ENCODE results near the gene NAGPA. TPM values are rescaled to one million over a fixed set of nuclear protein-coding genes. Genes with fewer than 3 reads are reported as not detected.
"Not testable (repeated sequence)": the region's sequence is repeated elsewhere in the genome, so short reads cannot be mapped to it uniquely, and the experiment has no call there.

Gene NAGPA
- total and polyA plus RNA-seq, 2 of the 13 experiments (the other 11 are each of a cell fraction or from before 2014, with no cell fraction given): 27.1 to 60.3 TPM

- H3K79me2 ChIP-seq (ENCODE audit: insufficient read depth, low read length); in situ Hi-C loops (cut with HindIII; ENCODE audit: extremely low pct_ligation_motif_present, low pct_unique_long_range_greater_than_20kb); CTCF ChIA-PET (ENCODE audit: low intra/inter-chr PET ratio, low total read pairs); ATAC-seq; DNase-seq (ENCODE audit: low spot score); H2AFZ ChIP-seq (ENCODE audit: low read length); H3K27me3 ChIP-seq (ENCODE audit: control insufficient read depth in 1 of 2, insufficient read depth in 2 of 2, low read length in 2 of 2); POLR2A ChIA-PET; FAIRE-seq; H3K27ac ChIP-seq (ENCODE audit: extremely low read length, insufficient read depth, low read length); BruUV-seq (replicated peaks); H3K9me3 ChIP-seq (ENCODE audit: low read length); H4K20me1 ChIP-seq (ENCODE audit: insufficient read depth, low read length); H3K9ac ChIP-seq (ENCODE audit: insufficient read depth, low read depth, low read length); H3K4me1 ChIP-seq (ENCODE audit: insufficient read depth, low read length); H3K4me3 ChIP-seq (replicated peaks in 1 of 3; ENCODE audit: insufficient read depth in 1 of 3, low read depth in 2 of 3, low read length in 3 of 3); H3K4me2 ChIP-seq (ENCODE audit: low read depth, low read length); intact Hi-C loops (cut with micrococcal nuclease; ENCODE audit: unreplicated experiment): not testable (repeated sequence)
- 95% methylated on average over 12 of the region's 12 CpGs for WGBS (ENCODE audit: low lambda C conversion rate)
- H3K36me3 ChIP-seq (replicated peaks in 1 of 2; ENCODE audit: control insufficient read depth in 1 of 2, insufficient read depth in 2 of 2, low read length in 2 of 2): peaks cover 36 to 61% of the 10 kb centered on the region in 2 experiments
- TF ChIP-seq RBFOX2 (IDR thresholded peaks at IDR 0.05; ENCODE audit: low read depth, low read length): peak; percentile 43; the same call in 1 of the 2 replicates
Observed at GRCh38 chr16:5080461-5080860, 46.7 kb upstream of the NAGPA start.

GRCh38 chr16:5078626-5079025 is 44.9 kb upstream of the NAGPA start:
- POLR2A ChIA-PET: no interaction called here
- in situ Hi-C loops (cut with HindIII; ENCODE audit: extremely low pct_ligation_motif_present, low pct_unique_long_range_greater_than_20kb): no loop called here

More at GRCh38 chr16:5078626-5079025, 44.9 kb upstream of the NAGPA start:
- no peaks in the 10 kb centered on the region for H3K9me3 ChIP-seq (ENCODE audit: low read length)
- no peak overlapping the region for H3K27ac ChIP-seq (ENCODE audit: extremely low read length, insufficient read depth, low read length)
- H3K4me2 ChIP-seq (ENCODE audit: low read depth, low read length): no peak overlapping the region
- no peak for TF ChIP-seq IKZF1 (IDR thresholded peaks at IDR 0.05)
- TF ChIP-seq RBFOX2 (IDR thresholded peaks at IDR 0.05; ENCODE audit: low read depth, low read length): peak; percentile 54
- TF ChIP-seq ZNF597 (CRISPR knock-in tag; IDR thresholded peaks at IDR 0.05): no peak
- no peak for TF ChIP-seq PHF5A (CRISPR knock-in tag; IDR thresholded peaks at IDR 0.05; ENCODE audit: low read depth, unreplicated experiment)
- TF ChIP-seq KLF11 (CRISPR knock-in tag; IDR thresholded peaks at IDR 0.05): no peak
- H3K36me3 ChIP-seq (replicated peaks in 1 of 2; ENCODE audit: control insufficient read depth in 1 of 2, insufficient read depth in 2 of 2, low read length in 2 of 2): peaks cover 37 to 71% of the 10 kb centered on the region in 2 experiments
- FAIRE-seq (no peak), DNase-seq (ENCODE audit: low spot score) (no peak), ATAC-seq (no peak)
- 97% methylated on average over 17 of the region's 17 CpGs for WGBS (ENCODE audit: low lambda C conversion rate)
- CTCF ChIA-PET (ENCODE audit: low intra/inter-chr PET ratio, low total read pairs): no interaction called here
- H3K79me2 ChIP-seq (ENCODE audit: insufficient read depth, low read length): peaks cover 7% of the 10 kb centered on the region
- no peaks in the 10 kb centered on the region for H3K27me3 ChIP-seq (ENCODE audit: control insufficient read depth in 1 of 2, insufficient read depth in 2 of 2, low read length in 2 of 2)
- no peak overlapping the region for H3K4me3 ChIP-seq (replicated peaks in 1 of 3; ENCODE audit: insufficient read depth in 1 of 3, low read depth in 2 of 3, low read length in 3 of 3)
- H2AFZ ChIP-seq (ENCODE audit: low read length): no peak overlapping the region
- intact Hi-C loops (cut with micrococcal nuclease; ENCODE audit: unreplicated experiment): no loop called here
- no TSS peak for BruUV-seq (replicated peaks)
- no peaks in the 10 kb centered on the region for H4K20me1 ChIP-seq (ENCODE audit: insufficient read depth, low read length)
- H3K4me1 ChIP-seq (ENCODE audit: insufficient read depth, low read length): peaks cover 1% of the 10 kb centered on the region
- no peak overlapping the region for H3K9ac ChIP-seq (ENCODE audit: insufficient read depth, low read depth, low read length)

Data from HepG2 (cell line).